Hepatocyte (in vitro differentiated cells): ENCODE results near the gene SYT1. TPM values are rescaled to one million over a fixed set of nuclear protein-coding genes. Genes with fewer than 3 reads are reported as not detected.

ENCODE experiments used
- DNase-seq: peaks from one replicate; pipeline ENCODE4 v3.0.0-alpha.2; 2016; ENCODE audit warnings: low spot score
- H2AFZ ChIP-seq: fragments of 200-600 bp; sonication (generic); 2 replicates; pipeline ENCODE4 v1.6.0; 2016; ENCODE audit warnings: antibody characterized with exemption, mild to moderate bottlenecking
- H3K27ac ChIP-seq: fragments of 200-600 bp; sonication (generic); 2 replicates; pipeline ENCODE4 v1.5.1; 2016; ENCODE audit warnings: mild to moderate bottlenecking
- H3K27me3 ChIP-seq: fragments of 200-600 bp; sonication (generic); 2 replicates; pipeline ENCODE4 v1.6.1; 2016
- H3K36me3 ChIP-seq: fragments of 200-600 bp; sonication (generic); replicated peaks from 2 replicates; pipeline ENCODE4 v1.5.1; 2016; ENCODE audit warnings: low read depth; ENCODE audit not compliant: insufficient read depth
- H3K4me1 ChIP-seq: fragments of 200-600 bp; sonication (generic); 2 replicates; pipeline ENCODE4 v1.5.1; 2016; ENCODE audit warnings: mild to moderate bottlenecking, moderate library complexity; ENCODE audit not compliant: insufficient read depth
- H3K4me2 ChIP-seq: fragments of 200-600 bp; sonication (generic); 2 replicates; pipeline ENCODE4 v1.6.0; 2016
- H3K4me3 ChIP-seq: fragments of 200-600 bp; sonication (generic); 2 replicates; pipeline ENCODE4 v1.5.1; 2016; ENCODE audit warnings: mild to moderate bottlenecking
- H3K79me2 ChIP-seq: fragments of 200-600 bp; sonication (generic); 2 replicates; pipeline ENCODE4 v1.6.0; 2017; ENCODE audit warnings: mild to moderate bottlenecking
- H3K9me2 ChIP-seq: fragments of 200-600 bp; sonication (generic); replicated peaks from 2 replicates; pipeline ENCODE4 v1.6.0; 2017; ENCODE audit warnings: mild to moderate bottlenecking; ENCODE audit not compliant: insufficient read depth
- H3K9me3 ChIP-seq: fragments of 200-600 bp; sonication (generic); 2 replicates; pipeline ENCODE4 v1.5.1; 2016; ENCODE audit warnings: low read depth, mild to moderate bottlenecking
- H4K20me1 ChIP-seq: fragments of 200-600 bp; sonication (generic); 2 replicates; pipeline ENCODE4 v1.6.0; 2016; ENCODE audit warnings: mild to moderate bottlenecking; ENCODE audit not compliant: insufficient read depth, poor library complexity, severe bottlenecking
- EZH2 ChIP-seq: fragments of 200-600 bp; sonication (generic); IDR thresholded peaks from 2 replicates; pipeline ENCODE4 v1.6.1; 2016; ENCODE audit warnings: antibody characterized with exemption, mild to moderate bottlenecking, borderline replicate concordance
- EZH2phosphoT487 ChIP-seq: fragments of 200-600 bp; sonication (generic); IDR thresholded peaks from one replicate; pipeline ENCODE4 v1.6.1; 2018; ENCODE audit warnings: antibody characterized with exemption, mild to moderate bottlenecking, low read depth, moderate library complexity; ENCODE audit not compliant: unreplicated experiment, severe bottlenecking
- WGBS: methylation state at CpG from one replicate; pipeline ENCODE4 v1.1.6; 2016; ENCODE audit warnings: low lambda C conversion rate; ENCODE audit errors: missing lambda C conversion rate; 5-methylcytosine and 5-hydroxymethylcytosine counted together
- polyA plus RNA-seq: library from polyadenylated mRNA; unstranded; fragments of >200 nt; fragmentation: Nextera tagmentation; extraction: Ambion mirVana; gene quantifications from 2 replicates; pipeline ENCODE4 v1.2.1, GENCODE V29; 2016
- total RNA-seq: library from RNA; depleted of rRNA; stranded (reverse); fragments of >200 nt; gene quantifications from 2 replicates; pipeline ENCODE4 v1.2.3, GENCODE V29; 2014
- TF ChIP-seq, protein P1 (sequence below): fragments of 200-600 bp; sonication (generic); IDR thresholded peaks from 2 replicates; pipeline ENCODE4 v1.5.1; 2016; ENCODE audit warnings: antibody characterized with exemption, mild to moderate bottlenecking; ENCODE audit not compliant: poor library complexity

The SYT1 gene
- total and polyA plus RNA-seq, 2 experiments from 2014 or later = 1.3 to 2.5 TPM

DNA sequence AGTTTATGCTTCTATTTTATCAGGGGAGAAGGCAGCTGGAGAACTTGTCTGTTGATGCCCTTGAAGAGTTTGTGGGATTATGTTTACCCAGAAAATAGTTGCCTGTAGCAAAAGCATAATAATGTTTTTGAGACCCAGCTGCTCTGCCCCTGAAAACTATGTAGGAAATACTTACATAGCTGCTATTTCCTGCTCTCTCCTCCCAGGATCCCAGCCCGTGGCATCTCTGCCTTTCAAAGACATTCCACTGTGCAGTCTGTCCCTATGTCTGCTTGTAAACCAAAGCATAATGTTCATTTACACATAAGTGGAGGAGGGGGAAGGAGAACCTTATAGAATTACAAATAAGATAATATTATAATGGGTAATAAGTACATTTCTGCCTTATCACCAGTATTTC, 198.7 kb downstream of the SYT1 start:
- H4K20me1 ChIP-seq = no peaks in the 10 kb centered on the region
- no peaks in the 10 kb centered on the region for H3K9me3 ChIP-seq
- H3K27ac ChIP-seq = no peak overlapping the region
- no peak overlapping the region for H2AFZ ChIP-seq
- DNase-seq = no peak
- no peaks in the 10 kb centered on the region for H3K27me3 ChIP-seq
- H3K4me3 ChIP-seq = no peak overlapping the region
- H3K9me2 ChIP-seq = no peaks in the 10 kb centered on the region
- 21% methylated on average over 1 of the region's 1 CpG for WGBS
- H3K4me1 ChIP-seq = no peaks in the 10 kb centered on the region
- H3K79me2 ChIP-seq = no peaks in the 10 kb centered on the region
- TF ChIP-seq EZH2phosphoT487 = no peak
- TF ChIP-seq EZH2 = no peak
- TF ChIP-seq, protein P1, sequence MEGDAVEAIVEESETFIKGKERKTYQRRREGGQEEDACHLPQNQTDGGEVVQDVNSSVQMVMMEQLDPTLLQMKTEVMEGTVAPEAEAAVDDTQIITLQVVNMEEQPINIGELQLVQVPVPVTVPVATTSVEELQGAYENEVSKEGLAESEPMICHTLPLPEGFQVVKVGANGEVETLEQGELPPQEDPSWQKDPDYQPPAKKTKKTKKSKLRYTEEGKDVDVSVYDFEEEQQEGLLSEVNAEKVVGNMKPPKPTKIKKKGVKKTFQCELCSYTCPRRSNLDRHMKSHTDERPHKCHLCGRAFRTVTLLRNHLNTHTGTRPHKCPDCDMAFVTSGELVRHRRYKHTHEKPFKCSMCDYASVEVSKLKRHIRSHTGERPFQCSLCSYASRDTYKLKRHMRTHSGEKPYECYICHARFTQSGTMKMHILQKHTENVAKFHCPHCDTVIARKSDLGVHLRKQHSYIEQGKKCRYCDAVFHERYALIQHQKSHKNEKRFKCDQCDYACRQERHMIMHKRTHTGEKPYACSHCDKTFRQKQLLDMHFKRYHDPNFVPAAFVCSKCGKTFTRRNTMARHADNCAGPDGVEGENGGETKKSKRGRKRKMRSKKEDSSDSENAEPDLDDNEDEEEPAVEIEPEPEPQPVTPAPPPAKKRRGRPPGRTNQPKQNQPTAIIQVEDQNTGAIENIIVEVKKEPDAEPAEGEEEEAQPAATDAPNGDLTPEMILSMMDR = no peak
- H3K36me3 ChIP-seq = no peaks in the 10 kb centered on the region
- no peak overlapping the region for H3K4me2 ChIP-seq

DNA sequence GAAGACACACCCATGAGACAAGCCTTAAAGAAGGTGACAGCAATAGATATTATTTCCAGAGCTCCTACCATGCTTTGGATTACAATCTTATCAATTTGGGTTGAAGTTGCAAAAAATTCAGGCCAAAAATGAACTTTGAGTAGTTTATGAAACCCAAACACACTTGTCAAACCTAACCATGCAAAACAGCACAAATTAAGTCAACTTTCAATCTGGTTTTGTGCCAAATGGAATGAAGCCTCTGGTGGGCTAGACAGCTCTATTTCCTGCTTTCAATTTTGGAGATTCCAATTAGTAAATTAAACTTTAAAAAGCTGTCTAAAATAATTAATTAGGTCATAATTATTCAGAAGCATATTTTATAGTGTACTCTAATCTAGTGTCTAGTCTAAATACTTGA, 203.4 kb downstream of the SYT1 start:
- H3K4me1 ChIP-seq = no peaks in the 10 kb centered on the region
- no peaks in the 10 kb centered on the region for H3K79me2 ChIP-seq
- H3K9me2 ChIP-seq = no peaks in the 10 kb centered on the region
- no peak overlapping the region for H3K4me2 ChIP-seq
- H4K20me1 ChIP-seq = no peaks in the 10 kb centered on the region
- H3K4me3 ChIP-seq = no peak overlapping the region
- no peak overlapping the region for H3K27ac ChIP-seq
- no peaks in the 10 kb centered on the region for H3K9me3 ChIP-seq
- no peak overlapping the region for H2AFZ ChIP-seq
- no peaks in the 10 kb centered on the region for H3K27me3 ChIP-seq
- no peak for TF ChIP-seq EZH2phosphoT487
- TF ChIP-seq, protein P1 = no peak
- TF ChIP-seq EZH2 = no peak
- no peaks in the 10 kb centered on the region for H3K36me3 ChIP-seq
- DNase-seq = no peak

DNA sequence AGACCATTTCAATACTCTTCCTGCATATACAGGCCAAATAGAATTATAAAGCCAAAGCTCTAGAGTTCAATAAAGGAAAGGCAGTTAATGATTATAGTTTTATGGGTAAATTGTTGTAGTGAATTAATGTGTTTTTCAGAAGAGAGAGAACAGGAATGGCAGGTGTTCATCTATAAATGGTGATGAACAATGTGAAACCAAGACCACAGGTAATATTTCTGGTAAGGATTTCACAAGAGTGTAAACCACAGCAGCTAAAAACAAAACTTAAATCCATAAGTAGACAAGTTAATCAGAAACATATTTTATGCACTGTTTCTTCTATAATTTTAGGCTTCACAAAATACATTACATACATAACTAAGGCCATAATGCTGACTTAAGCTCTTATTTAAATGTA, 204.4 kb downstream of the SYT1 start:
- Histone ChIP-seq H3K4me1 (no peaks in the 10 kb centered on the region), H2AFZ (no peak overlapping the region), H3K27me3 (no peaks in the 10 kb centered on the region), H3K9me2 (no peaks in the 10 kb centered on the region), H4K20me1 (no peaks in the 10 kb centered on the region), H3K9me3 (no peaks in the 10 kb centered on the region), H3K4me2 (no peak overlapping the region), H3K79me2 (no peaks in the 10 kb centered on the region), H3K27ac (no peak overlapping the region), H3K4me3 (no peak overlapping the region), H3K36me3 (no peaks in the 10 kb centered on the region)
- no peak for DNase-seq
- TF ChIP-seq EZH2 (no peak), EZH2phosphoT487 (no peak)
- TF ChIP-seq, protein P1 = no peak

DNA sequence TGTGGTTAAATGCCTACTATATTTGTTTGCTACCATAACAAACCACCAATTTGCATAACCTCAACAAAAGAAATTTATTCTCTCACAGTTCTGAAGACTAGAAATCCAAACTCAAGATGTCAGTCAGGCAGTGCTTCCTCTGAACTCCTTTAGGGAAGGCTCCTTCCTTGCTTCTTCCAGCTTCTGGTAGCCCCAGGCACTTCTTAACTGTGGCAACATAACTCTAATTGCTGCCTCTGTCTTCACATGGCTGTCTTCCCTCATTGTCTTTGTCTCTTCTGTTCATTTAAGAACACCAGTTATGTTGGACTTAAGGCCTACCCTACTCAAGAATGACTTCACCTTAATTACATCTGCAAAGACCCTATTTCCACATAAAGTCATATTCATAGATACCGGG, 206.9 kb downstream of the SYT1 start:
- no peaks in the 10 kb centered on the region for H3K36me3 ChIP-seq
- TF ChIP-seq EZH2 (no peak), EZH2phosphoT487 (no peak)
- TF ChIP-seq, protein P1 = no peak
- H3K27ac ChIP-seq = no peak overlapping the region
- no peak overlapping the region for H3K4me2 ChIP-seq
- H3K4me3 ChIP-seq = no peak overlapping the region
- no peaks in the 10 kb centered on the region for H3K79me2 ChIP-seq
- H3K27me3 ChIP-seq = no peaks in the 10 kb centered on the region
- no peaks in the 10 kb centered on the region for H3K9me2 ChIP-seq
- no peaks in the 10 kb centered on the region for H3K4me1 ChIP-seq
- 83% methylated on average over 1 of the region's 1 CpG for WGBS
- DNase-seq = no peak
- H4K20me1 ChIP-seq = no peaks in the 10 kb centered on the region
- no peak overlapping the region for H2AFZ ChIP-seq
- H3K9me3 ChIP-seq = no peaks in the 10 kb centered on the region
